ENCODE results near the gene XIRP1.

XIRP1 gene

GRCh38 chr3:39141171-39141995 is 51.0 kb downstream of the XIRP1 start:
- no peak for TF ChIP-seq CTCF (conservative IDR thresholded peaks at IDR 0.05; ENCODE audit: low read depth, low read length)
- no peak for DNase-seq (ENCODE audit: low read depth)
- no peak overlapping the region for H3K4me3 ChIP-seq (ENCODE audit: low read length)

GRCh38 chr3:39140341-39140971 is 51.9 kb downstream of the XIRP1 start:
- no peak for TF ChIP-seq CTCF (conservative IDR thresholded peaks at IDR 0.05; ENCODE audit: low read depth, low read length)
- DNase-seq (ENCODE audit: low read depth), result no peak
- H3K4me3 ChIP-seq (ENCODE audit: low read length), result no peak overlapping the region

GRCh38 chr3:39139442-39139841 is 53.0 kb downstream of the XIRP1 start:
- TF ChIP-seq CTCF (conservative IDR thresholded peaks at IDR 0.05; ENCODE audit: low read depth, low read length), result no peak

GRCh38 chr3:39138804-39139415 is 53.5 kb downstream of the XIRP1 start:
- H3K4me3 ChIP-seq (ENCODE audit: low read length), result no peak overlapping the region
- no peak for DNase-seq (ENCODE audit: low read depth)

More at GRCh38 chr3:39139442-39139841, 53.0 kb downstream of the XIRP1 start:
- no peak overlapping the region for H3K4me3 ChIP-seq (ENCODE audit: low read length)
- no peak for DNase-seq (ENCODE audit: low read depth)

GRCh38 chr3:39137991-39138803 is 54.2 kb downstream of the XIRP1 start:
- no peak for DNase-seq (ENCODE audit: low read depth)
- no peak overlapping the region for H3K4me3 ChIP-seq (ENCODE audit: low read length)
- no peak for TF ChIP-seq CTCF (conservative IDR thresholded peaks at IDR 0.05; ENCODE audit: low read depth, low read length)

More at GRCh38 chr3:39138804-39139415, 53.5 kb downstream of the XIRP1 start:
- no peak for TF ChIP-seq CTCF (conservative IDR thresholded peaks at IDR 0.05; ENCODE audit: low read depth, low read length)

- H3K4me3 ChIP-seq (ENCODE audit: low read length), result no peak overlapping the region
- no peak for TF ChIP-seq CTCF (conservative IDR thresholded peaks at IDR 0.05; ENCODE audit: low read depth, low read length)
- no peak for DNase-seq (ENCODE audit: low read depth)
These were observed 54.9 kb downstream of the XIRP1 start for GRCh38 chr3:39137435-39137936.

All from retinal pigment epithelial cell (primary cell).